Endodermal cell (in vitro differentiated cells): ENCODE data around the gene KCNK16. TPM values are rescaled to one million over a fixed set of nuclear protein-coding genes. Genes with fewer than 3 reads are reported as not detected.
"Not testable (repeated sequence)": the region's sequence is repeated elsewhere in the genome, so short reads cannot be mapped to it uniquely, and the experiment has no call there.

ENCODE experiments used
- DNase-seq: peaks from one replicate; pipeline ENCODE4 v3.0.0-alpha.2; 2017
- H3K27ac ChIP-seq: 2 replicates; pipeline ENCODE4 v1.5.1; 2013; ENCODE audit warnings: mild to moderate bottlenecking, low read depth, low read length, moderate library complexity
- H3K27me3 ChIP-seq: 2 replicates; pipeline ENCODE4 v1.6.1; 2013; ENCODE audit warnings: mild to moderate bottlenecking, low read length, moderate library complexity; ENCODE audit not compliant: insufficient read depth, control insufficient read depth, poor library complexity, severe bottlenecking
- H3K36me3 ChIP-seq: 2 replicates; pipeline ENCODE4 v1.7.0; 2013; ENCODE audit warnings: mild to moderate bottlenecking, low read length, moderate library complexity; ENCODE audit not compliant: control insufficient read depth, insufficient read depth
- H3K4me1 ChIP-seq: one replicate; pipeline ENCODE4 v1.7.0; 2013; ENCODE audit warnings: low read length; ENCODE audit not compliant: control insufficient read depth, insufficient read depth
- H3K4me3 ChIP-seq: 2 replicates; pipeline ENCODE4 v1.5.1; 2013; ENCODE audit warnings: mild to moderate bottlenecking, low read length, moderate library complexity
- H3K9ac ChIP-seq: 2 replicates; pipeline ENCODE4 v1.6.1; 2013; ENCODE audit warnings: mild to moderate bottlenecking, low read length, moderate library complexity; ENCODE audit not compliant: poor library complexity, severe bottlenecking; ENCODE audit errors: extremely low read depth
- H3K9me3 ChIP-seq: 2 replicates; pipeline ENCODE4 v1.6.1; 2013; ENCODE audit warnings: mild to moderate bottlenecking, low read length, moderate library complexity; ENCODE audit not compliant: control insufficient read depth
- H3K27ac Mint-ChIP-seq: 2 replicates; pipeline ENCODE4 v1.8.0; 2020; ENCODE audit warnings: mixed read lengths
- H3K27me3 Mint-ChIP-seq: 2 replicates; pipeline ENCODE4 v1.8.0; 2021; ENCODE audit warnings: mild to moderate bottlenecking, mixed read lengths; ENCODE audit not compliant: insufficient read depth
- H3K36me3 Mint-ChIP-seq: 2 replicates; pipeline ENCODE4 v1.8.0; 2020; ENCODE audit warnings: low read depth, mixed read lengths
- H3K4me1 Mint-ChIP-seq: 2 replicates; pipeline ENCODE4 v1.8.0; 2020; ENCODE audit warnings: mixed read lengths
- H3K4me3 Mint-ChIP-seq: 2 replicates; pipeline ENCODE4 v1.8.0; 2020; ENCODE audit warnings: mild to moderate bottlenecking, moderate library complexity, mixed read lengths
- H3K9me3 Mint-ChIP-seq: 2 replicates; pipeline ENCODE4 v1.8.0; 2020; ENCODE audit warnings: mild to moderate bottlenecking, mixed read lengths
- CTCF ChIP-seq: fragments of 200-600 bp; sonication (generic); conservative IDR thresholded peaks from 2 replicates; pipeline ENCODE4 v1.5.0; 2021; ENCODE audit warnings: antibody characterized with exemption, mild to moderate bottlenecking
- whole genome bisulfite sequencing, 2 experiments: methylation state at CpG; one replicate each; pipeline versions ENCODE4 v1.1.5 to v1.1.7; 2013; ENCODE audit warnings: missing lambda C conversion rate in 2 of 2, mixed read lengths in 1 of 2; ENCODE audit not compliant: insufficient coverage in 1 of 2, insufficient read length in 1 of 2; 5-methylcytosine and 5-hydroxymethylcytosine counted together
- total RNA-seq, 2 donors: library from RNA; stranded (reverse); fragmentation: NEBNext Ultra II Directional in 1 of 2; extraction: Animal tissue kit (Norgen Biotek cat#: 25700) in 1 of 2; gene quantifications; 2 replicates in 1 of 2; 3 replicates in 1 of 2; pipeline ENCODE4 v1.2.1, GENCODE V29; 2021

The KCNK16 gene
- total RNA-seq, 2 donors from 2014 or later: not detected

- Mint-ChIP-seq H3K27ac (no peak overlapping the region), H3K27me3 (no peaks in the 10 kb centered on the region), H3K4me3 (no peak overlapping the region), H3K36me3 (no peaks in the 10 kb centered on the region), H3K9me3 (no peaks in the 10 kb centered on the region), H3K4me1 (peaks cover 2% of the 10 kb centered on the region)
- Histone ChIP-seq H3K4me1 (no peaks in the 10 kb centered on the region), H3K36me3 (no peaks in the 10 kb centered on the region), H3K9me3 (no peaks in the 10 kb centered on the region), H3K9ac (no peak overlapping the region), H3K27ac (no peak overlapping the region), H3K27me3 (no peaks in the 10 kb centered on the region), H3K4me3 (no peak overlapping the region)
- no peak for TF ChIP-seq CTCF
- 90 to 94% methylated on average over 2 to 6 of the region's 6 CpGs for WGBS, 2 experiments
- DNase-seq: no peak
Observed at GRCh38 chr6:39292637-39293036, 29.9 kb downstream of the KCNK16 start.

- H3K9me3 ChIP-seq: no peaks in the 10 kb centered on the region
- Mint-ChIP-seq H3K27me3 (no peaks in the 10 kb centered on the region), H3K36me3 (no peaks in the 10 kb centered on the region), H3K4me1 (no peaks in the 10 kb centered on the region), H3K4me3 (no peak overlapping the region), H3K9me3 (no peaks in the 10 kb centered on the region), H3K27ac (no peak overlapping the region)
- H3K4me3 ChIP-seq: no peak overlapping the region
- no peak overlapping the region for H3K27ac ChIP-seq
- H3K36me3 ChIP-seq: no peaks in the 10 kb centered on the region
- no peak for TF ChIP-seq CTCF
- no peak overlapping the region for H3K9ac ChIP-seq
- no peaks in the 10 kb centered on the region for H3K4me1 ChIP-seq
- H3K27me3 ChIP-seq: no peaks in the 10 kb centered on the region
- DNase-seq: no peak
- WGBS, 2 experiments: 100% methylated on average over 1 to 2 of the region's 2 CpGs
Observed at GRCh38 chr6:39289490-39289889, 33.0 kb downstream of the KCNK16 start.

GRCh38 chr6:39287601-39288000 is 34.9 kb downstream of the KCNK16 start:
- no peaks in the 10 kb centered on the region for H3K36me3 ChIP-seq
- Mint-ChIP-seq H3K4me3 (no peak overlapping the region), H3K36me3 (no peaks in the 10 kb centered on the region), H3K27me3 (peaks cover 3% of the 10 kb centered on the region), H3K27ac (no peak overlapping the region), H3K9me3 (no peaks in the 10 kb centered on the region), H3K4me1 (no peaks in the 10 kb centered on the region)
- DNase-seq: no peak
- TF ChIP-seq CTCF: no peak
- no peak overlapping the region for H3K27ac ChIP-seq
- no peaks in the 10 kb centered on the region for H3K4me1 ChIP-seq
- H3K4me3 ChIP-seq: no peak overlapping the region
- H3K9me3 ChIP-seq: no peaks in the 10 kb centered on the region
- no peaks in the 10 kb centered on the region for H3K27me3 ChIP-seq
- whole genome bisulfite sequencing, 2 experiments: 93 to 95% methylated on average over 3 of the region's 3 CpGs
- H3K9ac ChIP-seq: no peak overlapping the region

GRCh38 chr6:39286596-39286995 is 35.9 kb downstream of the KCNK16 start:
- H3K36me3 Mint-ChIP-seq, H3K27me3 Mint-ChIP-seq, H3K4me1 Mint-ChIP-seq, DNase-seq, H3K9me3 Mint-ChIP-seq, H3K9me3 ChIP-seq, H3K4me3 Mint-ChIP-seq, H3K4me3 ChIP-seq, H3K27me3 ChIP-seq, H3K9ac ChIP-seq, H3K4me1 ChIP-seq, H3K27ac Mint-ChIP-seq, H3K36me3 ChIP-seq, H3K27ac ChIP-seq: not testable (repeated sequence)
- 80 to 85% methylated on average over 4 to 10 of the region's 10 CpGs for WGBS, 2 experiments
